GM13976 (cell line): ENCODE data around the gene HOMER2.

Experiments
- DNase-seq: peaks from one replicate; pipeline ENCODE4 v3.0.0; 2012; ENCODE audit warnings: low spot score
- CTCF ChIP-seq: IDR thresholded peaks from 2 replicates; pipeline ENCODE4 v1.5.1; 2012; ENCODE audit warnings: borderline replicate concordance, mild to moderate bottlenecking; ENCODE audit not compliant: insufficient read depth; ENCODE audit errors: extremely low read depth, missing control alignments, control extremely low read depth
- in situ Hi-C: fragments of 300-500 bp; cut with MboI; formaldehyde crosslinking; loops from one replicate; pipeline ENCODE4 v1.12.0; 2022; ENCODE audit warnings: low sequenced_read_pairs, mixed read lengths, inconsistent platforms; ENCODE audit not compliant: unreplicated experiment

The HOMER2 gene

GRCh38 chr15:82862886-82863285, 89.6 kb downstream of the HOMER2 start:
- in situ Hi-C loops, result no loop called here

GRCh38 chr15:82858932-82859331, 93.6 kb downstream of the HOMER2 start:
- in situ Hi-C loops, result no loop called here
- TF ChIP-seq CTCF, result no peak
- no peak for DNase-seq

More at GRCh38 chr15:82862886-82863285, 89.6 kb downstream of the HOMER2 start:
- no peak for DNase-seq
- TF ChIP-seq CTCF, result no peak

- in situ Hi-C loops, result no loop called here
Measured at GRCh38 chr15:82856397-82857170, 95.9 kb downstream of the HOMER2 start.

GRCh38 chr15:82855286-82856100, 97.0 kb downstream of the HOMER2 start:
- in situ Hi-C loops, result no loop called here
- no peak for DNase-seq
- TF ChIP-seq CTCF, result no peak

More at GRCh38 chr15:82856397-82857170, 95.9 kb downstream of the HOMER2 start:
- no peak for DNase-seq
- TF ChIP-seq CTCF, result no peak

- in situ Hi-C loops, result no loop called here
- TF ChIP-seq CTCF, result no peak
- no peak for DNase-seq
Measured at GRCh38 chr15:82854554-82854953, 98.0 kb downstream of the HOMER2 start.

GRCh38 chr15:82852941-82853561, 99.5 kb downstream of the HOMER2 start:
- no peak for TF ChIP-seq CTCF
- no peak for DNase-seq
- in situ Hi-C loops, result no loop called here
